Measurements from ENCODE around the gene KCNA10.

GRCh38 chr1:110533230-110533629, 14.3 kb upstream of the KCNA10 start:
- TF ChIP-seq POLR2A (IDR thresholded peaks at IDR 0.05; ENCODE audit: low read length) (no peak), GATA1 (IDR thresholded peaks at IDR 0.05; ENCODE audit: low read depth, low read length) (no peak)
